ENCODE measurements around the gene PFN3. TPM values are rescaled to one million over a fixed set of nuclear protein-coding genes. Genes with fewer than 3 reads are reported as not detected.
A peak's percentile ranks its signal among the peaks of the same experiment; 100 is the strongest.

PFN3 gene
- total and polyA plus RNA-seq, 2 of the 13 experiments (the other 11 are each of a cell fraction or from before 2014, with no cell fraction given) = not detected

DNA sequence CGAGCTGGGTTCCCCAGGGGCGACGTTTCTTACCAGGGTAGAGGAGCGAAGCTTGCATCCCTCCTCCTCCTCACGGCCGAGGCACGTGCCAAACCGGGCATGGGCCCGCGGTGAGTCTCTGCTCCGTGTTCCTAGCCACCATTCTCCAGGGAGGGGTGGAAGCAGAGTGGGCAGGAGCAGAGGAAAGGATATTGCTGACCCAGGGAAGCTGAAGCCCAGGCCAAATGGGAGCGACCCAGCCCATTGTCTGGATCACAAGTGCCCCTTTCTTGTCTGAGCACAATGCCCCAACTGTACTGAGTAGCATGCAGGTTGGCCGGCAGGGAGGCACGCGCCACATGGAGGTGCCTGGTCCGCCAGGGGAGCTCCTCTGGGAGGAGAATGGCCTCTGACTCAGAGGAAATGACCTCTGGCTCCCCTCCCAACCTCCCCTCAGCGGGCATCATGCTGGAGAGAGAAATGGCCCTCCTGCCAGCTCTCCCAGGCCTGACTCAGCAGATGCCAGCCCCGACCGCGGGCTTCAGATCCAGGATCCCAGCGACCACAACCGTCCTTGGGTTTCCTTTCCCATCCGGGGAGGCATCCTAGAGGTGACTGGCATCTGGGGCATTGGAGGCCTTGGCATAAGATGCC is 47.3 kb upstream of the PFN3 start (continued):
- TF ChIP-seq ZNF10 (CRISPR knock-in tag; IDR thresholded peaks at IDR 0.05; ENCODE audit: borderline replicate concordance, low read depth) (no peak), ZNF484 (CRISPR knock-in tag; IDR thresholded peaks at IDR 0.05; ENCODE audit: borderline replicate concordance, low read depth) (no peak), ZNF432 (CRISPR knock-in tag; IDR thresholded peaks at IDR 0.05; ENCODE audit: borderline replicate concordance) (no peak), MED8 (CRISPR knock-in tag; IDR thresholded peaks at IDR 0.05; ENCODE audit: insufficient replicate concordance) (peak; percentile 62), ZNF24 (IDR thresholded peaks at IDR 0.05) (no peak), ZNF446 (CRISPR knock-in tag; IDR thresholded peaks at IDR 0.05) (no peak), RBM39 (IDR thresholded peaks at IDR 0.05; ENCODE audit: low read depth, low read length, poor library complexity, severe bottlenecking) (no peak), KLF15 (CRISPR knock-in tag; IDR thresholded peaks at IDR 0.05; ENCODE audit: borderline replicate concordance) (no peak), ZNF12 (CRISPR knock-in tag; IDR thresholded peaks at IDR 0.05) (no peak), ZKSCAN5 (CRISPR knock-in tag; IDR thresholded peaks at IDR 0.05) (no peak), NRL (CRISPR knock-in tag; IDR thresholded peaks at IDR 0.05; ENCODE audit: borderline replicate concordance) (peak; percentile 71), ZNF333 (CRISPR knock-in tag; IDR thresholded peaks at IDR 0.05; ENCODE audit: borderline replicate concordance) (no peak), ARNT2 (CRISPR knock-in tag; IDR thresholded peaks at IDR 0.05; ENCODE audit: low read depth) (peak; percentile 69; the same call in 1 of the 2 replicates), HMGA1 (CRISPR knock-in tag; conservative IDR thresholded peaks at IDR 0.05) (no peak), ZNF382 (CRISPR knock-in tag; IDR thresholded peaks at IDR 0.05; ENCODE audit: borderline replicate concordance) (no peak), ATF7 (IDR thresholded peaks at IDR 0.05) (no peak), ATF7 (CRISPR knock-in tag; IDR thresholded peaks at IDR 0.05) (0 out of 2 replicates have a peak, but pooled peaks have one; percentile 58), SPEN (CRISPR knock-in tag; IDR thresholded peaks at IDR 0.05; ENCODE audit: low read depth) (0 out of 2 replicates have a peak, but pooled peaks have one; percentile 9), ZNF776 (CRISPR knock-in tag; IDR thresholded peaks at IDR 0.05) (0 out of 2 replicates have a peak, but pooled peaks have one; percentile 49), ZNF678 (CRISPR knock-in tag; IDR thresholded peaks at IDR 0.05) (no peak), FIP1L1 (IDR thresholded peaks at IDR 0.05; ENCODE audit: borderline replicate concordance, insufficient read depth, low read depth, low read length) (no peak; the same call in 1 of the 2 replicates), POLR2A (IDR thresholded peaks at IDR 0.05; ENCODE audit: insufficient read depth in 1 of 2, low read depth in 2 of 2, low read length in 2 of 2) (peak in 1 of 2 experiments; percentile 85; a peak in 2 of 4 replicates), NCOA2 (CRISPR knock-in tag; IDR thresholded peaks at IDR 0.05) (0 out of 2 replicates have a peak, but pooled peaks have one; percentile 24)
- TF ChIP-seq, protein P1, sequence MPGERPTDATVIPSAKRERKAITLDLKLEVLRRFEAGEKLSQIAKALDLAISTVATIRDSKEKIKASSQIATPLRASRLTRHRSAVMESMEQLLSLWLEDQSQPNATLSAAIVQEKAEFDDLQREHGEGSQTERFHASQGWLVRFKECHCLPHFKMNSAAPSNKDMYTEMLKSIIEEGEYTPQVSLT (CRISPR knock-in tag; IDR thresholded peaks at IDR 0.05; ENCODE audit: borderline replicate concordance, low read depth) = no peak
- TF ChIP-seq, protein P2, sequence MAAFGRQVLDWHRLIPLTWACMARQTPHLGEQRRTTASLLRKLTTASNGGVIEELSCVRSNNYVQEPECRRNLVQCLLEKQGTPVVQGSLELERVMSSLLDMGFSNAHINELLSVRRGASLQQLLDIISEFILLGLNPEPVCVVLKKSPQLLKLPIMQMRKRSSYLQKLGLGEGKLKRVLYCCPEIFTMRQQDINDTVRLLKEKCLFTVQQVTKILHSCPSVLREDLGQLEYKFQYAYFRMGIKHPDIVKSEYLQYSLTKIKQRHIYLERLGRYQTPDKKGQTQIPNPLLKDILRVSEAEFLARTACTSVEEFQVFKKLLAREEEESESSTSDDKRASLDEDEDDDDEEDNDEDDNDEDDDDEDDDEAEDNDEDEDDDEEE (CRISPR knock-in tag; IDR thresholded peaks at IDR 0.05) = no peak; the same call in 1 of the 2 replicates
- TF ChIP-seq, protein P3, sequence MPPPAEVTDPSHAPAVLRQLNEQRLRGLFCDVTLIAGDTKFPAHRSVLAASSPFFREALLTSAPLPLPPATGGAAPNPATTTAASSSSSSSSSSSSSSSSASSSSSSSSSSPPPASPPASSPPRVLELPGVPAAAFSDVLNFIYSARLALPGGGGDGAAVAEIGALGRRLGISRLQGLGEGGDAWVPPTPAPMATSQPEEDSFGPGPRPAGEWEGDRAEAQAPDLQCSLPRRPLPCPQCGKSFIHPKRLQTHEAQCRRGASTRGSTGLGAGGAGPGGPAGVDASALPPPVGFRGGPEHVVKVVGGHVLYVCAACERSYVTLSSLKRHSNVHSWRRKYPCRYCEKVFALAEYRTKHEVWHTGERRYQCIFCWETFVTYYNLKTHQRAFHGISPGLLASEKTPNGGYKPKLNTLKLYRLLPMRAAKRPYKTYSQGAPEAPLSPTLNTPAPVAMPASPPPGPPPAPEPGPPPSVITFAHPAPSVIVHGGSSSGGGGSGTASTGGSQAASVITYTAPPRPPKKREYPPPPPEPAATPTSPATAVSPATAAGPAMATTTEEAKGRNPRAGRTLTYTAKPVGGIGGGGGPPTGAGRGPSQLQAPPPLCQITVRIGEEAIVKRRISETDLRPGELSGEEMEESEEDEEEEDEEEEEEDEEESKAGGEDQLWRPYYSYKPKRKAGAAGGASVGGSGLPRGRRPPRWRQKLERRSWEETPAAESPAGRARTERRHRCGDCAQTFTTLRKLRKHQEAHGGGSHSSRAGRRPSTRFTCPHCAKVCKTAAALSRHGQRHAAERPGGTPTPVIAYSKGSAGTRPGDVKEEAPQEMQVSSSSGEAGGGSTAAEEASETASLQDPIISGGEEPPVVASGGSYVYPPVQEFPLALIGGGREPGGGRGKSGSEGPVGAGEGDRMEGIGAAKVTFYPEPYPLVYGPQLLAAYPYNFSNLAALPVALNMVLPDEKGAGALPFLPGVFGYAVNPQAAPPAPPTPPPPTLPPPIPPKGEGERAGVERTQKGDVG (CRISPR knock-in tag; IDR thresholded peaks at IDR 0.05; ENCODE audit: borderline replicate concordance) = no peak

All from HepG2 (cell line).